ENCODE measurements around the gene ATP11A. TPM values are rescaled to one million over a fixed set of nuclear protein-coding genes. Genes with fewer than 3 reads are reported as not detected.

ATP11A gene
- total RNA-seq, 1 experiment from 2014 or later = 65.3 TPM

DNA sequence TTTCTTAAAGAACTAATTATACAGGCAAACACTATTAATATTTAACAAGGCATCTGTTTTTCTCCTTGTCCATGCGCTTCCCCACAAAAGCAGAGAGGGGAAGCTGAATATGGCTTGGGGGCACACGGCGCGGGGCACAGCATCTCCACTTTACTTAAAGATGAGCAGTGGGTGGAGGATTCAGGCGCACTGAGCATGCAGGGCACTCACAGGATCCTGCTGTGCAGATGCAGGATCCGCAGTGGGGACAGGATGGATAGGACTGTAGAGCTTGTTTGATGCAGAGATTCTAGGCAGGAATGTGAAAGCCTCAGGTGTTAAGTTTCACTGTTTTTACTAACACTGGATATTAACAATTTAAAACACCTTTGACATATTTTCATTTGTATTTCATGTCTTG is 43.3 kb downstream of the ATP11A start:
- H3K9ac ChIP-seq (ENCODE audit: extremely low read depth, insufficient read length, low read length) = no peak overlapping the region
- Mint-ChIP-seq H3K36me3 (ENCODE audit: insufficient read depth in 1 of 3, low read depth in 3 of 3) (peaks cover 0 to 5% (median 0%) of the 10 kb centered on the region in 3 experiments; a peak in 2 of 7 replicates), H3K4me1 (peaks cover 80 to 88% of the 10 kb centered on the region in 2 experiments), H3K27ac (peak overlapping the region; percentile 93 to 96 (median 95)), H3K27me3 (ENCODE audit: low read depth) (no peaks in the 10 kb centered on the region; the same call in 1 of the 2 replicates), H3K4me3 (peak overlapping the region in 1 of 2 experiments; percentile 18; a peak in 2 of 5 replicates), H3K9me3 (no peaks in the 10 kb centered on the region)
- H4K91ac ChIP-seq (ENCODE audit: insufficient read length, low read depth, low read length) = no peak overlapping the region
- H2AFZ ChIP-seq (ENCODE audit: low read length) = no peak overlapping the region
- no peak overlapping the region for H3K4ac ChIP-seq (ENCODE audit: low read depth, low read length)
- WGBS (ENCODE audit: extremely low coverage, insufficient read length, low lambda C conversion rate) = no CpG with 5 or more reads among the region's 6 CpGs
- H3K4me1 ChIP-seq (ENCODE audit: insufficient read depth, low read length) = peaks cover 14% of the 10 kb centered on the region
- no peak overlapping the region for H3T11ph ChIP-seq (ENCODE audit: low read length)
- H2BK120ac ChIP-seq (ENCODE audit: low read depth, low read length, poor library complexity, severe bottlenecking) = no peak overlapping the region
- H3K27ac ChIP-seq (ENCODE audit: insufficient read length, low read depth, low read length) = peak overlapping the region; percentile 92
- H4K8ac ChIP-seq (replicated peaks; ENCODE audit: insufficient read length, low read depth, low read length) = no peak overlapping the region
- no peaks in the 10 kb centered on the region for H3K27me3 ChIP-seq (ENCODE audit: insufficient read depth, low read length)
- no peak overlapping the region for H3K56ac ChIP-seq (ENCODE audit: insufficient read length, low read depth, low read length)
- no peak overlapping the region for H2AK5ac ChIP-seq (ENCODE audit: insufficient read length, low read length)
- H3K79me1 ChIP-seq (ENCODE audit: insufficient read depth, low read depth, low read length, poor library complexity, severe bottlenecking) = no peaks in the 10 kb centered on the region
- H2BK12ac ChIP-seq (ENCODE audit: insufficient read length, low read depth, low read length) = no peak overlapping the region
- no peak overlapping the region for H4K5ac ChIP-seq (ENCODE audit: insufficient read length, low read depth, low read length)
- no peak overlapping the region for H2BK15ac ChIP-seq (ENCODE audit: low read depth, low read length)
- H2BK20ac ChIP-seq (ENCODE audit: low read depth, low read length, poor library complexity, severe bottlenecking) = no peak overlapping the region
- H2BK5ac ChIP-seq (ENCODE audit: insufficient read length, low read length) = no peak overlapping the region
- peak overlapping the region; percentile 15 for H3K4me2 ChIP-seq (ENCODE audit: insufficient read depth, insufficient read length, low read length)
- peaks cover 13% of the 10 kb centered on the region; the same call in 1 of the 2 replicates for H3K79me2 ChIP-seq (ENCODE audit: insufficient read depth, low read length)
- H3K23ac ChIP-seq (ENCODE audit: insufficient read length, low read depth, low read length) = no peak overlapping the region
- H3K9me3 ChIP-seq (ENCODE audit: control insufficient read depth, low read depth, low read length) = no peaks in the 10 kb centered on the region
- H3K18ac ChIP-seq (ENCODE audit: insufficient read length, low read depth, low read length) = no peak overlapping the region
- H3K14ac ChIP-seq (ENCODE audit: insufficient read depth, low read length) = no peak overlapping the region
- peak; percentile 74 for DNase-seq
- no peaks in the 10 kb centered on the region for H4K20me1 ChIP-seq (ENCODE audit: control insufficient read depth, insufficient read depth, insufficient read length)
- TF ChIP-seq, protein P1, sequence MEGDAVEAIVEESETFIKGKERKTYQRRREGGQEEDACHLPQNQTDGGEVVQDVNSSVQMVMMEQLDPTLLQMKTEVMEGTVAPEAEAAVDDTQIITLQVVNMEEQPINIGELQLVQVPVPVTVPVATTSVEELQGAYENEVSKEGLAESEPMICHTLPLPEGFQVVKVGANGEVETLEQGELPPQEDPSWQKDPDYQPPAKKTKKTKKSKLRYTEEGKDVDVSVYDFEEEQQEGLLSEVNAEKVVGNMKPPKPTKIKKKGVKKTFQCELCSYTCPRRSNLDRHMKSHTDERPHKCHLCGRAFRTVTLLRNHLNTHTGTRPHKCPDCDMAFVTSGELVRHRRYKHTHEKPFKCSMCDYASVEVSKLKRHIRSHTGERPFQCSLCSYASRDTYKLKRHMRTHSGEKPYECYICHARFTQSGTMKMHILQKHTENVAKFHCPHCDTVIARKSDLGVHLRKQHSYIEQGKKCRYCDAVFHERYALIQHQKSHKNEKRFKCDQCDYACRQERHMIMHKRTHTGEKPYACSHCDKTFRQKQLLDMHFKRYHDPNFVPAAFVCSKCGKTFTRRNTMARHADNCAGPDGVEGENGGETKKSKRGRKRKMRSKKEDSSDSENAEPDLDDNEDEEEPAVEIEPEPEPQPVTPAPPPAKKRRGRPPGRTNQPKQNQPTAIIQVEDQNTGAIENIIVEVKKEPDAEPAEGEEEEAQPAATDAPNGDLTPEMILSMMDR (conservative IDR thresholded peaks at IDR 0.05) = no peak
- H3K23me2 ChIP-seq (ENCODE audit: insufficient read length, low read depth, low read length, poor library complexity, severe bottlenecking) = no peaks in the 10 kb centered on the region

All from H9 (cell line).